MCF 10A (cell line): Measurements from ENCODE around the gene DSTN. TPM values are rescaled to one million over a fixed set of nuclear protein-coding genes. Genes with fewer than 3 reads are reported as not detected.

Experiments used
- BruUV-seq: library from RNA; stranded (reverse); fragments of 400-500 nt; replicated peaks from 2 replicates; lab custom pipeline; 2021; lab: Mats Ljungman, UMichigan
- CTCF ChIA-PET: fragments of 300-600 bp; sonication (Branson Sonifier 250); formaldehyde crosslinking; extraction: SDS; loops from one replicate; lab custom pipeline; 2021; ENCODE audit warnings: antibody characterized with exemption, inconsistent platforms; lab: Yijun Ruan, JAX
- POLR2A ChIA-PET: fragments of 300-600, 350-650 bp; sonication (Branson Sonifier 250); formaldehyde crosslinking; extraction: SDS; loops from one replicate; lab custom pipeline; 2020; ENCODE audit warnings: antibody characterized with exemption, inconsistent platforms; lab: Yijun Ruan, JAX
- DNase-seq: peaks from one replicate; pipeline ENCODE4 v3.0.0-alpha.2; 2018; ENCODE audit not compliant: unreplicated experiment
- H3K27ac Mint-ChIP-seq: one replicate; pipeline ENCODE4 v1.8.0; 2022; ENCODE audit warnings: mild to moderate bottlenecking, low read depth, mixed read lengths; ENCODE audit not compliant: unreplicated experiment
- H3K27me3 Mint-ChIP-seq: one replicate; pipeline ENCODE4 v1.8.0; 2022; ENCODE audit warnings: mixed read lengths; ENCODE audit not compliant: insufficient read depth, unreplicated experiment
- H3K36me3 Mint-ChIP-seq: one replicate; pipeline ENCODE4 v1.8.0; 2022; ENCODE audit warnings: mild to moderate bottlenecking, moderate library complexity, mixed read lengths; ENCODE audit not compliant: insufficient read depth, unreplicated experiment
- H3K4me1 Mint-ChIP-seq: one replicate; pipeline ENCODE4 v1.8.0; 2022; ENCODE audit warnings: mixed read lengths; ENCODE audit not compliant: insufficient read depth, unreplicated experiment
- H3K4me3 Mint-ChIP-seq: one replicate; pipeline ENCODE4 v1.8.0; 2022; ENCODE audit warnings: mild to moderate bottlenecking, moderate library complexity, mixed read lengths; ENCODE audit not compliant: unreplicated experiment
- H3K9me3 Mint-ChIP-seq: one replicate; pipeline ENCODE4 v1.8.0; 2022; ENCODE audit warnings: mixed read lengths; ENCODE audit not compliant: unreplicated experiment
- CTCF ChIP-seq: fragments of 200-600 bp; IDR thresholded peaks from one replicate; pipeline ENCODE4 v1.8.0; 2022; ENCODE audit warnings: antibody characterized with exemption, mild to moderate bottlenecking; ENCODE audit not compliant: unreplicated experiment
- intact Hi-C: fragments of 100-400 bp; cut with micrococcal nuclease; formaldehyde crosslinking; loops from 2 replicates; pipeline ENCODE4 v1.14.1; 2022
- total RNA-seq: library from RNA; stranded (reverse); gene quantifications from 2 replicates; pipeline ENCODE4 v1.2.3, GENCODE V29; 2022

The DSTN gene
- total RNA-seq, 1 experiment from 2014 or later, result 280 TPM

DNA sequence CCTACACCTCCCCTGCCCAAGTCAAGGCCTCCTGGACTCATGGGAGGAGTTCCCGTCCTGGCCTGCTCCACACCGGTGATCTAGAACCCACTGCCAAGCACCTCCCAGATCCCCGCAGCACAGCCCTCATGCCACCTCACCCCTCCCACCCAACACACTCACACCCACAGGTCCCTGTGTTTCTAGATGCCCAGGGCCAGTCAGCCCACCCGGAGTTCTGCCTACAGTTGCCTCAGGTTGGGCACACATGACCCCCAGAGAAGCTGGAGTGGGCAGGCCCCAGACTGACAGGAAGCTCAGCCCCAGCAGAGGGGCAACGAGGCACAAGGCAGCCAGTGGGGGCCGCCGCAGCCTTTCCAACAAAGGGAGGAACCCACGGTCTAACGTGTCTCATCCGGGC, 82.5 kb downstream of the DSTN start:
- Mint-ChIP-seq H3K27ac (peak overlapping the region; percentile 31), H3K4me3 (no peak overlapping the region), H3K36me3 (peaks cover 29% of the 10 kb centered on the region), H3K27me3 (no peaks in the 10 kb centered on the region), H3K9me3 (no peaks in the 10 kb centered on the region), H3K4me1 (peaks cover 15% of the 10 kb centered on the region)
- CTCF ChIA-PET, result interaction anchor here (0.6 to 3.0 kb wide), 4 partner anchors 28 to 344 kb away, joined by 3 to 16 read pairs (median 4); no protein-coding TSS in a partner anchor
- intact Hi-C loops, result no loop called here
- DNase-seq, result no peak
- POLR2A ChIA-PET, result interaction anchor here (0.6 kb wide), 1 partner anchor 353 kb away, joined by 3 read pairs; no protein-coding TSS in a partner anchor
- TF ChIP-seq CTCF, result no peak
- BruUV-seq, result no TSS peak

- H3K9me3 Mint-ChIP-seq, result no peaks in the 10 kb centered on the region
- BruUV-seq, result no TSS peak
- no peak for TF ChIP-seq CTCF
- H3K36me3 Mint-ChIP-seq, result peaks cover 41% of the 10 kb centered on the region
- H3K27me3 Mint-ChIP-seq, result no peaks in the 10 kb centered on the region
- H3K27ac Mint-ChIP-seq, result no peak overlapping the region
- no peak for DNase-seq
- H3K4me3 Mint-ChIP-seq, result no peak overlapping the region
- intact Hi-C loops, result no loop called here
- H3K4me1 Mint-ChIP-seq, result peaks cover 15% of the 10 kb centered on the region
- ChIA-PET POLR2A (no interaction called here), CTCF (interaction anchor here (0.6 to 3.2 kb wide), 22 partner anchors 9 to 294 kb away, joined by 3 to 25 read pairs (median 4); no protein-coding TSS in a partner anchor)
Measured at GRCh38 chr20:17653835-17654648, 84.2 kb downstream of the DSTN start.

DNA sequence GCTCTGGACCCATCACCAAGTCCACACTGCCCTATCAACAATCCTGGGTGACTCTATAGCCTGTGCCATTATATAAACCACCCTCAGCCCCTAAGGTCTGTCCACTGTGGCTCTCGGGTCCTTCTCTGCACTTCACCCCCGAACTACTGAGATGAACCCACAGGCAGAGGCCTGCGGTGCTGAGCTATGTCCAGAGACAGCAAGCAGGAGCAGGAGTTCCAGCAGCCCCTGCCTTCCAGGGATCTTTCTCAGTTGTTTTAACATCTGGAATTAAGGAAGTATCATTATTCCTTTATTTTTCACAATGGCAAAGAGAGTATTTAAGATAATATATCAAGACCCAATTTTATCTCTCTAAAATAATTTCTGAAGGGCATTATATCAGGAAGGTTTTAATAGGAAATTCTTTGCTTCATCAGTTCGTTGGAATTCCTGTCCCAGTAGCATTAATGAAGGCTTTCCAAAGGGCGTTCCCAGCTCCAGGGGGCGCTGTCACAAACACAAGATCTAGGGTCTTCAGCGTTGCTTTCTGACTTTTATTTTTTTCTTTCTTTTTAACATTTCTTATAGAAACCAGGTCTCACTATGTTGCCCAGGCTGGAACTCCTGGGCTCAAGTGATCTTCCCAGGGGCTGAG, 84.9 kb downstream of the DSTN start:
- POLR2A ChIA-PET, result interaction anchor here (1.1 kb wide), 1 partner anchor 15 kb away, joined by 3 read pairs; no protein-coding TSS in a partner anchor

More for the DNA sequence above, 84.9 kb downstream of the DSTN start:
- CTCF ChIA-PET, result interaction anchor here (0.6 to 3.2 kb wide), 27 partner anchors 9 to 293 kb away, joined by 3 to 25 read pairs (median 4); no protein-coding TSS in a partner anchor
- H3K4me1 Mint-ChIP-seq, result peaks cover 15% of the 10 kb centered on the region
- no peaks in the 10 kb centered on the region for H3K27me3 Mint-ChIP-seq
- BruUV-seq, result no TSS peak
- H3K9me3 Mint-ChIP-seq, result no peaks in the 10 kb centered on the region
- DNase-seq, result peak; percentile 39
- H3K36me3 Mint-ChIP-seq, result peaks cover 38% of the 10 kb centered on the region
- no peak overlapping the region for H3K27ac Mint-ChIP-seq
- intact Hi-C loops, result loop anchor here (1.0 kb wide), 1 partner anchor 244 kb away; no protein-coding TSS in a partner anchor
- TF ChIP-seq CTCF, result peak; percentile 44
- no peak overlapping the region for H3K4me3 Mint-ChIP-seq
